Activated T-cell treated with anti-CD3 and anti-CD28 coated beads, Interleukin-2, amount 50 U/mL, for 72 hours (primary cell): ENCODE data around the gene ZNF32. TPM values are rescaled to one million over a fixed set of nuclear protein-coding genes. Genes with fewer than 3 reads are reported as not detected.
"Not testable (repeated sequence)": the region's sequence is repeated elsewhere in the genome, so short reads cannot be mapped to it uniquely, and the experiment has no call there.

Experiments used
- ATAC-seq, 2 donors: fragments of 150-1000 bp; cut with Tn5 transposase; replicated peaks in 1 of 2; 2 replicates each; pipeline ENCODE4 v1.10.0; 2021; ENCODE audit warnings: moderate library complexity in 2 of 2, mild to moderate bottlenecking in 1 of 2
- DNase-seq, 2 donors: peaks; one replicate each; pipeline ENCODE4 v3.0.0; 2021 to 2022; ENCODE audit warnings: mixed read lengths in 1 of 2
- H3K27ac Mint-ChIP-seq: one replicate; pipeline ENCODE4 v1.8.0; 2022; ENCODE audit warnings: mild to moderate bottlenecking, moderate library complexity, mixed read lengths
- H3K27me3 Mint-ChIP-seq: one replicate; pipeline ENCODE4 v1.8.0; 2022; ENCODE audit warnings: low read depth, mixed read lengths
- H3K36me3 Mint-ChIP-seq, 2 donors: one replicate each; pipeline ENCODE4 v1.8.0; 2022; ENCODE audit warnings: mixed read lengths in 2 of 2, mild to moderate bottlenecking in 1 of 2; ENCODE audit not compliant: insufficient read depth in 2 of 2
- H3K4me1 Mint-ChIP-seq: one replicate; pipeline ENCODE4 v1.8.0; 2022; ENCODE audit warnings: low read depth, mixed read lengths
- H3K4me3 Mint-ChIP-seq, 2 donors: one replicate each; pipeline ENCODE4 v1.8.0; 2022; ENCODE audit warnings: mild to moderate bottlenecking in 2 of 2, mixed read lengths in 2 of 2, moderate library complexity in 2 of 2
- H3K9me3 Mint-ChIP-seq, 2 donors: one replicate each; pipeline ENCODE4 v1.8.0; 2022; ENCODE audit warnings: mixed read lengths in 2 of 2
- total RNA-seq, 2 donors: library from RNA; stranded (reverse); gene quantifications; one replicate each; pipeline ENCODE4 v1.2.3, GENCODE V29; 2022

The ZNF32 gene
- total RNA-seq, 2 donors from 2014 or later, result 12.4 to 18.0 TPM

DNA sequence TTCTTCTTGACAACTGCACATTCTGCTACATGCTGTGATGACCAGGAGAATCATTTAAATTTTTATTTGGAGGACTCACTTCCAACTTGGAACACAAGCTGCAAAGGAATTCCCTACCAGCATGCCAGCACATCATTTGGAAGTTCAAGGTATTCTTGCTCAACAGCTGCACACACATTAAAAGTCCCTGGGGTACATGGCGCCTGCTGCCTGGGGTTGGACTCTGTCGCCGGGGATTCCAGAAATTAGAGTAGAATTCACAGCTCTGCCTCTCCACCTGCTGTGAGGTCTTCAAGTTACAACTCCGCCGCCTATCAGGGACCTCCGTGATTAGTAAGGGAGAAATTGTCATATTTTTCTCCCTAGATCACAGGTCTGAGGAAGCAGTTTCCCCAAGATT is 1.1 kb downstream of the ZNF32 start:
- H3K9me3 Mint-ChIP-seq, result peaks cover 16 to 22% of the 10 kb centered on the region in 2 donors

GRCh38 chr10:43645866-43646265 is 2.8 kb downstream of the ZNF32 start:
- Mint-ChIP-seq H3K27me3 (peaks cover 15% of the 10 kb centered on the region), H3K4me1 (peaks cover 9% of the 10 kb centered on the region), H3K36me3 (peaks cover 36 to 47% of the 10 kb centered on the region in 2 donors), H3K27ac (no peak overlapping the region), H3K9me3 (peaks cover 16 to 26% of the 10 kb centered on the region in 2 donors), H3K4me3 (no peak overlapping the region)
- DNase-seq, result no peak
- no peak for ATAC-seq

More for the DNA sequence above, 1.1 kb downstream of the ZNF32 start:
- ATAC-seq, result no peak
- peak overlapping the region; percentile 90 to 95 for H3K4me3 Mint-ChIP-seq
- peaks cover 36 to 47% of the 10 kb centered on the region in 2 donors for H3K36me3 Mint-ChIP-seq
- H3K27ac Mint-ChIP-seq, result peak overlapping the region; percentile 91
- DNase-seq, result no peak
- peaks cover 16% of the 10 kb centered on the region for H3K27me3 Mint-ChIP-seq
- H3K4me1 Mint-ChIP-seq, result peaks cover 9% of the 10 kb centered on the region

- ATAC-seq (no peak), DNase-seq (no peak)
- no peaks in the 10 kb centered on the region for H3K27me3 Mint-ChIP-seq
- no peak overlapping the region for H3K27ac Mint-ChIP-seq
- H3K9me3 Mint-ChIP-seq, result peaks cover 19 to 31% of the 10 kb centered on the region in 2 donors
- H3K4me3 Mint-ChIP-seq, result no peak overlapping the region
- H3K36me3 Mint-ChIP-seq, result peaks cover 38 to 48% of the 10 kb centered on the region in 2 donors
- H3K4me1 Mint-ChIP-seq, result peaks cover 5% of the 10 kb centered on the region
These were observed 4.4 kb downstream of the ZNF32 start for GRCh38 chr10:43644252-43644651.

- Mint-ChIP-seq H3K36me3 (peaks cover 22 to 28% of the 10 kb centered on the region in 2 donors), H3K4me1 (no peaks in the 10 kb centered on the region), H3K9me3 (peaks cover 18 to 29% of the 10 kb centered on the region in 2 donors), H3K4me3 (no peak overlapping the region), H3K27ac (no peak overlapping the region), H3K27me3 (no peaks in the 10 kb centered on the region)
- ATAC-seq, result no peak
- DNase-seq, result no peak
These were observed 8.1 kb downstream of the ZNF32 start for GRCh38 chr10:43640603-43641002.

GRCh38 chr10:43635816-43636215 is 12.9 kb downstream of the ZNF32 start:
- ATAC-seq, H3K27me3 Mint-ChIP-seq, H3K4me1 Mint-ChIP-seq, DNase-seq, H3K4me3 Mint-ChIP-seq, H3K27ac Mint-ChIP-seq: not testable (repeated sequence)
- Mint-ChIP-seq H3K36me3 (peaks cover 4 to 13% of the 10 kb centered on the region in 2 donors), H3K9me3 (peaks cover 22% of the 10 kb centered on the region in 2 donors)

GRCh38 chr10:43628956-43629355 is 19.7 kb downstream of the ZNF32 start:
- no peak for DNase-seq
- peaks cover 0 to 4% of the 10 kb centered on the region in 2 donors for H3K36me3 Mint-ChIP-seq
- H3K27ac Mint-ChIP-seq, result no peak overlapping the region
- no peaks in the 10 kb centered on the region for H3K27me3 Mint-ChIP-seq
- no peak overlapping the region for H3K4me3 Mint-ChIP-seq
- H3K9me3 Mint-ChIP-seq, result peaks cover 3 to 8% of the 10 kb centered on the region in 2 donors
- no peak for ATAC-seq
- no peaks in the 10 kb centered on the region for H3K4me1 Mint-ChIP-seq

GRCh38 chr10:43627942-43628341 is 20.7 kb downstream of the ZNF32 start:
- no peak overlapping the region for H3K27ac Mint-ChIP-seq
- H3K36me3 Mint-ChIP-seq, result peaks cover 3 to 7% of the 10 kb centered on the region in 2 donors
- H3K9me3 Mint-ChIP-seq, result peaks cover 1 to 5% of the 10 kb centered on the region in 2 donors

DNA sequence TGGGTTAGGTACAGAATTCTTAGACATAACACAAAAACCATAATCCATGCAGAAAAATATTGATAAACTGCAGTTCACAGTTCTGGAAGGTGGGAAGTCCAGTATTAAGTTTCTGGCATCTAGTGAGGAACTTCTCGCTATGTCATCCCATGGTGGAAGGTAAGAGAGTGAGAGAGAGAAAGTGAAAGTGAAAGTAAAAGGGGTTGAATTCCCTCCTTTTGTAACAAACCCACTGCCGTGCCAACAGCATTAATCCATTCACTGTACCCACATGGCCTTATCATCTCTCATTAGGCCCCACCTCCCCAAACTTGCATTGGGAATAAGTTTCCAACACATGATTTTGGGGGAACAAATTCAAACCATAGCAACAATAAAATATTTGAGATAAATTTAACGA is 25.3 kb downstream of the ZNF32 start:
- ATAC-seq (peak in 1 of 2 donors; percentile 47), DNase-seq (no peak)
- H3K9me3 Mint-ChIP-seq, result peaks cover 4 to 10% of the 10 kb centered on the region in 2 donors
- H3K4me1 Mint-ChIP-seq, result peaks cover 18% of the 10 kb centered on the region
- peak overlapping the region; percentile 71 to 86 for H3K4me3 Mint-ChIP-seq
- peak overlapping the region; percentile 67 for H3K27ac Mint-ChIP-seq
- no peaks in the 10 kb centered on the region for H3K27me3 Mint-ChIP-seq
- H3K36me3 Mint-ChIP-seq, result peaks cover 3 to 22% of the 10 kb centered on the region in 2 donors

More at GRCh38 chr10:43627942-43628341, 20.7 kb downstream of the ZNF32 start:
- no peaks in the 10 kb centered on the region for H3K27me3 Mint-ChIP-seq
- DNase-seq (no peak), ATAC-seq (no peak)
- H3K4me1 Mint-ChIP-seq, result peaks cover 8% of the 10 kb centered on the region
- no peak overlapping the region for H3K4me3 Mint-ChIP-seq

GRCh38 chr10:43622038-43622437 is 26.6 kb downstream of the ZNF32 start:
- Mint-ChIP-seq H3K36me3 (peaks cover 5 to 30% of the 10 kb centered on the region in 2 donors), H3K4me3 (peak overlapping the region in 1 of 2 donors; percentile 86), H3K9me3 (peaks cover 5 to 7% of the 10 kb centered on the region in 2 donors), H3K4me1 (peaks cover 18% of the 10 kb centered on the region), H3K27ac (no peak overlapping the region), H3K27me3 (no peaks in the 10 kb centered on the region)
- ATAC-seq (no peak), DNase-seq (no peak)

DNA sequence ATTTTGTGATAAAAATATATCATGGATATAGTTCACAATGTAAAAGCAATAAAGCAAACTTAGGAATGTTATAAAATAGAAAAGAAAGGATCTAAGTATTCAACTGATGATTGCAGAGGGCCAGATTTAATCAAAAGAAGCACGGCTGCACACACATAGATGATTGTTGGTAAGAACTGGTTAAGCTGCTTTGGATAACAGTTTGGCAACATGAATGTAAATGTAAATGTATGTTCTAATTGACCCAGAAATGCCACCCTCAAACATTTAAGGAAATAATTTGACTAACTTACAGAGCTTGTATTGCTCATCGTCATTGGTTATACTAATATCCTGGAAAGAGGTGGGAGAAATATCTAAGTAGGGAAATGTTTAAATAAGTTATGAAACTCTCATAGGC is 29.3 kb downstream of the ZNF32 start:
- Mint-ChIP-seq H3K36me3 (peaks cover 27 to 56% of the 10 kb centered on the region in 2 donors), H3K27ac (no peak overlapping the region), H3K27me3 (no peaks in the 10 kb centered on the region), H3K4me3 (no peak overlapping the region), H3K9me3 (peaks cover 17 to 22% of the 10 kb centered on the region in 2 donors), H3K4me1 (peaks cover 18% of the 10 kb centered on the region)
- ATAC-seq (no peak), DNase-seq (no peak)

DNA sequence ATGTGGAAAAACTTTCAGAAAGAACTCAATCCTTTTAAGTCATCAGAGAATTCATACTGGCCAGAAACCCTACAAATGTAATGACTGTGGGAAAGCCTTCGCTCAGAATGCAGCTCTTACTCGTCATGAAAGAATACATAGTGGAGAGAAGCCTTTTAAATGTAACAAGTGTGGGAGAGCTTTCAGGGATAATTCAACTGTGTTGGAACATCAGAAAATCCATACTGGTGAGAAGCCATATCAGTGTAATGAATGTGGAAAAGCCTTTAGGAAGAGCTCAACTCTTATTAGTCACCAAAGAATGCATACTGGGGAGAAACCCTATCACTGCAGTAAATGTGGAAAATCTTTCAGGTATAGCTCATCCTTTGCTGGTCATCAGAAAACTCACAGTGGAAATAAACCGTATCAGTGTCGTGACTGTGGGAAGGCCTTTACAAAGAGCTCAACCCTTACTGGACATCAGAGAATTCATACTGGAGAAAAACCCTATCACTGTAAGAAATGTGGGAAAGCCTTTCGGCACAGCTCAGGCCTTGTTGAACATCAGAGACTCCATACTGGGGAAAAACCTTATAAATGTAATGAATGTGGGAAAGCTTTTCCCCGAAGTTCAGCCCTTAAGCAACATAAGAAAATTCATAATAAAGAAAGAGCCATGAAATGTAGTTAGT is 31.8 kb downstream of the ZNF32 start:
- peaks cover 29 to 70% of the 10 kb centered on the region in 2 donors for H3K36me3 Mint-ChIP-seq
- no peak overlapping the region for H3K4me3 Mint-ChIP-seq
- H3K27ac Mint-ChIP-seq, result no peak overlapping the region
- peaks cover 7% of the 10 kb centered on the region for H3K4me1 Mint-ChIP-seq
- no peaks in the 10 kb centered on the region for H3K27me3 Mint-ChIP-seq
- ATAC-seq (no peak), DNase-seq (no peak)
- H3K9me3 Mint-ChIP-seq, result peaks cover 18 to 26% of the 10 kb centered on the region in 2 donors

DNA sequence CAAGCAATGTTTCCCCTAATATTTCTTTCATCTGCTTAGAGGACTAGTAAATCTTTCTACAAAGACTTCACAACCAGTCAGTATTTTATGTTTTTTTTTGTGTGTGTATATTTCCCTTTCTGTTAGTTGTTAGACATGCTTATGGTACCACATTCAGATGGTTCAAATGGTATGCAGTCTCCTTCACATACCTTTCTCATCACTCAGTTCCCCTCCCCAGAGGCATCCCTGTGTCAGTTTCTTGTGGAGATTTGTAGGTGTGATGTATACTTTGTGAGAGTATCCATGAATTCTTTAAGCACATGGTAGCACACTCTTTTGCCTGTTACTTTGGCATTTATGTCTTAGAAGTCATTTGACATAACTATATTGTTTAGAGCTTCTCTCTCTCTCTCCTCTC is 38.0 kb downstream of the ZNF32 start:
- DNase-seq, result no peak
- peaks cover 40% of the 10 kb centered on the region for H3K4me1 Mint-ChIP-seq
- ATAC-seq, result no peak
- peaks cover 6 to 8% of the 10 kb centered on the region in 2 donors for H3K9me3 Mint-ChIP-seq
- H3K27me3 Mint-ChIP-seq, result no peaks in the 10 kb centered on the region
- peaks cover 30 to 57% of the 10 kb centered on the region in 2 donors for H3K36me3 Mint-ChIP-seq
- no peak overlapping the region for H3K27ac Mint-ChIP-seq
- no peak overlapping the region for H3K4me3 Mint-ChIP-seq

GRCh38 chr10:43607199-43607573 is 41.5 kb downstream of the ZNF32 start:
- Mint-ChIP-seq H3K4me1 (peaks cover 34% of the 10 kb centered on the region), H3K27ac (no peak overlapping the region), H3K4me3 (peak overlapping the region; percentile 83 to 85), H3K9me3 (peaks cover 0 to 5% of the 10 kb centered on the region in 2 donors), H3K27me3 (no peaks in the 10 kb centered on the region), H3K36me3 (peaks cover 17 to 30% of the 10 kb centered on the region in 2 donors)
- no peak for DNase-seq
- ATAC-seq, result no peak
